ENCODE measurements around the gene RPL10.

GRCh38 chrX:154396973-154397887 lies 947 bp upstream of the RPL10 start:
- TF ChIP-seq USF1 (IDR thresholded peaks at IDR 0.05) (no peak), TCF12 (IDR thresholded peaks at IDR 0.05; ENCODE audit: low read depth) (no peak), CEBPB (IDR thresholded peaks at IDR 0.05) (no peak), RAD21 (IDR thresholded peaks at IDR 0.05; ENCODE audit: low read depth) (no peak), REST (IDR thresholded peaks at IDR 0.05; ENCODE audit: low read depth) (no peak)
